Right lobe of liver (tissue), 6 donors: ENCODE measurements around the gene TMIE. TPM values are rescaled to one million over a fixed set of nuclear protein-coding genes. Genes with fewer than 3 reads are reported as not detected.

Experiments
- ATAC-seq, 4 donors: fragments of 200-7000 bp; cut with Tn5 transposase; one replicate each; pipeline ENCODE4 v1.9.1; 2020; ENCODE audit warnings: mild to moderate bottlenecking in 4 of 4, moderate library complexity in 4 of 4
- DNase-seq, 3 donors: peaks; one replicate each; pipeline ENCODE4 v3.0.0-alpha.2; 2020
- H3K27ac ChIP-seq, 3 donors: fragments of 200-600 bp; one replicate each; pipeline ENCODE4 v1.8.0; 2022
- H3K27me3 ChIP-seq, 2 donors: fragments of 200-600 bp; one replicate each; pipeline ENCODE4 v1.8.0; 2022
- H3K36me3 ChIP-seq, 4 donors: fragments of 200-600 bp; sonication (generic) in 1 of 4; one replicate each; pipeline versions ENCODE4 v1.5.1 to v1.8.0; 2017 to 2022; ENCODE audit warnings: control low read depth in 1 of 4
- H3K4me1 ChIP-seq, 4 donors: fragments of 200-600 bp; sonication (generic) in 1 of 4; one replicate each; pipeline versions ENCODE4 v1.5.1 to v1.8.0; 2017 to 2022; ENCODE audit warnings: control low read depth in 1 of 4
- H3K4me3 ChIP-seq, 3 donors: fragments of 200-600 bp; one replicate each; pipeline ENCODE4 v1.8.0; 2022
- H3K9me3 ChIP-seq, 4 donors: fragments of 200-600 bp; sonication (generic) in 1 of 4; one replicate each; pipeline versions ENCODE4 v1.5.1 to v1.8.0; 2017 to 2022; ENCODE audit warnings: control low read depth in 1 of 4
- CTCF ChIP-seq, 4 donors: fragments of 200-600 bp in 3 of 4; fragments of 450-650 bp in 1 of 4; IDR thresholded peaks; one replicate each; pipeline versions ENCODE4 v1.5.1 to v1.8.0; 2016 to 2022; ENCODE audit warnings: antibody characterized with exemption in 4 of 4, mild to moderate bottlenecking in 2 of 4
- POLR2A ChIP-seq: fragments of 450-650 bp; IDR thresholded peaks from one replicate; pipeline ENCODE4 v1.6.1; 2017; ENCODE audit warnings: antibody characterized with exemption, mild to moderate bottlenecking
- WGBS: methylation state at CpG from one replicate; pipeline ENCODE4 v1.1.6; 2018; ENCODE audit warnings: low coverage, low lambda C conversion rate; ENCODE audit not compliant: insufficient coverage; ENCODE audit errors: missing lambda C conversion rate; 5-methylcytosine and 5-hydroxymethylcytosine counted together
- intact Hi-C, 2 donors: fragments of 100-400 bp; cut with DNase I; formaldehyde crosslinking; loops; one replicate each; pipeline versions ENCODE4 v1.11.2 to v1.14.1; 2022
- total RNA-seq, 6 experiments: library from RNA; depleted of rRNA in 2 of 6; stranded (reverse); fragments of >200 nt in 2 of 6; fragmentation: NEBNext Ultra II Directional in 3 of 6; extraction: Animal tissue kit (Norgen Biotek cat#: 25700) in 3 of 6; gene quantifications; one replicate each; pipeline versions ENCODE4 v1.1.0 to v1.2.4, GENCODE V29; 2016 to 2023
- donor health status: DM: no; HTN: yes; CAD: no.
- donor health status: DM: no; HTN: no; CAD: no.
- donor health status: DM: no; HTN: no; CAD: no.
- donor health status: DM: no; HTN: yes; CAD: no.
- donor health status: DM: no; HTN: yes; CAD: no.

TMIE gene
- total RNA-seq, 6 experiments from 2014 or later = 0.21 to 0.79 (median 0.34) TPM

- WGBS = 57% methylated on average over 1 of the region's 8 CpGs
- Histone ChIP-seq H3K9me3 (no peaks in the 10 kb centered on the region), H3K27ac (no peak overlapping the region), H3K4me3 (no peak overlapping the region), H3K4me1 (peaks cover 0 to 13% (median 4%) of the 10 kb centered on the region in 4 donors), H3K36me3 (no peaks in the 10 kb centered on the region), H3K27me3 (no peaks in the 10 kb centered on the region)
- ATAC-seq (no peak), DNase-seq (peak; percentile 13 to 41 (median 38))
- intact Hi-C loops = no loop called here
- TF ChIP-seq CTCF (IDR thresholded peaks at IDR 0.05) = no peak
- TF ChIP-seq POLR2A = no peak
Observed at GRCh38 chr3:46668116-46668515, 33.1 kb upstream of the TMIE start.

GRCh38 chr3:46668591-46668990 is 32.6 kb upstream of the TMIE start:
- no peak overlapping the region for H3K27ac ChIP-seq
- H3K4me1 ChIP-seq = peaks cover 0 to 13% (median 4%) of the 10 kb centered on the region in 4 donors
- no peaks in the 10 kb centered on the region for H3K9me3 ChIP-seq
- no peaks in the 10 kb centered on the region for H3K27me3 ChIP-seq
- TF ChIP-seq CTCF (IDR thresholded peaks at IDR 0.05) (no peak), POLR2A (no peak)
- 80% methylated on average over 1 of the region's 2 CpGs for WGBS
- H3K36me3 ChIP-seq = no peaks in the 10 kb centered on the region
- ATAC-seq = no peak
- DNase-seq = peak in 2 of 3 donors; percentile 17 to 43
- intact Hi-C loops = no loop called here
- H3K4me3 ChIP-seq = no peak overlapping the region

GRCh38 chr3:46669191-46669999 is 31.8 kb upstream of the TMIE start:
- Histone ChIP-seq H3K27me3 (no peaks in the 10 kb centered on the region), H3K36me3 (no peaks in the 10 kb centered on the region), H3K27ac (no peak overlapping the region), H3K9me3 (no peaks in the 10 kb centered on the region), H3K4me1 (peaks cover 0 to 13% (median 4%) of the 10 kb centered on the region in 4 donors), H3K4me3 (no peak overlapping the region)
- intact Hi-C loops = no loop called here
- WGBS = 80% methylated on average over 2 of the region's 9 CpGs
- TF ChIP-seq POLR2A = no peak
- TF ChIP-seq CTCF (IDR thresholded peaks at IDR 0.05) = no peak
- ATAC-seq (no peak), DNase-seq (peak; percentile 8 to 39 (median 33))

- no peak overlapping the region for H3K4me3 ChIP-seq
- no peaks in the 10 kb centered on the region for H3K27me3 ChIP-seq
- no peak for TF ChIP-seq POLR2A
- TF ChIP-seq CTCF (IDR thresholded peaks at IDR 0.05) = no peak
- no peaks in the 10 kb centered on the region for H3K9me3 ChIP-seq
- peaks cover 0 to 16% (median 4%) of the 10 kb centered on the region in 4 donors for H3K4me1 ChIP-seq
- no peak overlapping the region for H3K27ac ChIP-seq
- intact Hi-C loops = no loop called here
- peak; percentile 5 to 33 (median 17) for DNase-seq
- no peak for ATAC-seq
- no peaks in the 10 kb centered on the region for H3K36me3 ChIP-seq
- WGBS = 90% methylated on average over 2 of the region's 17 CpGs
Observed at GRCh38 chr3:46670000-46670890, 30.9 kb upstream of the TMIE start.
